Measurements from ENCODE around the gene F13A1. TPM values are rescaled to one million over a fixed set of nuclear protein-coding genes. Genes with fewer than 3 reads are reported as not detected.

Gene F13A1
- total RNA-seq, 3 donors from 2014 or later (not counting 1 experiment from before 2014, with no cell fraction given): 6.6 to 32.5 (median 16.1) TPM

GRCh38 chr6:6217855-6218758 lies 102.4 kb downstream of the F13A1 start:
- Histone ChIP-seq H3K4me1 (ENCODE audit: control insufficient read depth, insufficient read depth, low read length) (no peaks in the 10 kb centered on the region), H3K27ac (ENCODE audit: low read length) (no peak overlapping the region), H3K27me3 (ENCODE audit: control insufficient read depth, insufficient read depth, low read length) (peaks cover 3% of the 10 kb centered on the region), H3K4me3 (ENCODE audit: low read length) (no peak overlapping the region), H3K9me3 (ENCODE audit: control insufficient read depth, insufficient read depth, low read length) (no peaks in the 10 kb centered on the region), H3K36me3 (ENCODE audit: control insufficient read depth, insufficient read depth, low read length) (no peaks in the 10 kb centered on the region)
- Mint-ChIP-seq H3K27ac (no peak overlapping the region), H3K9me3 (no peaks in the 10 kb centered on the region), H3K4me1 (no peaks in the 10 kb centered on the region), H3K27me3 (ENCODE audit: low read depth in 2 of 2) (peaks cover 11 to 12% of the 10 kb centered on the region in 2 donors), H3K4me3 (no peak overlapping the region), H3K36me3 (no peaks in the 10 kb centered on the region)
- WGBS (ENCODE audit: insufficient coverage): 85% methylated on average over 11 of the region's 11 CpGs
- DNase-seq (no peak), ATAC-seq (no peak)
- intact Hi-C loops (cut with micrococcal nuclease): no loop called here
- TF ChIP-seq CTCF (IDR thresholded peaks at IDR 0.05): no peak

GRCh38 chr6:6210994-6211393 lies 109.5 kb downstream of the F13A1 start:
- H3K36me3 Mint-ChIP-seq: peaks cover 12% of the 10 kb centered on the region
- no peaks in the 10 kb centered on the region for H3K4me1 Mint-ChIP-seq
- Histone ChIP-seq H3K4me3 (ENCODE audit: low read length) (no peak overlapping the region), H3K9me3 (ENCODE audit: control insufficient read depth, insufficient read depth, low read length) (no peaks in the 10 kb centered on the region), H3K36me3 (ENCODE audit: control insufficient read depth, insufficient read depth, low read length) (no peaks in the 10 kb centered on the region), H3K27ac (ENCODE audit: low read length) (no peak overlapping the region), H3K27me3 (ENCODE audit: control insufficient read depth, insufficient read depth, low read length) (no peaks in the 10 kb centered on the region), H3K4me1 (ENCODE audit: control insufficient read depth, insufficient read depth, low read length) (no peaks in the 10 kb centered on the region)
- H3K4me3 Mint-ChIP-seq: no peak overlapping the region
- H3K9me3 Mint-ChIP-seq: peaks cover 5 to 6% of the 10 kb centered on the region in 2 donors
- 91% methylated on average over 2 of the region's 2 CpGs for WGBS (ENCODE audit: insufficient coverage)
- H3K27me3 Mint-ChIP-seq (ENCODE audit: low read depth in 2 of 2): peaks cover 3 to 20% of the 10 kb centered on the region in 2 donors
- no peak overlapping the region for H3K27ac Mint-ChIP-seq
- intact Hi-C loops (cut with micrococcal nuclease): no loop called here
- DNase-seq: no peak
- no peak for TF ChIP-seq CTCF (IDR thresholded peaks at IDR 0.05)
- no peak for ATAC-seq

- peaks cover 6% of the 10 kb centered on the region for H3K36me3 Mint-ChIP-seq
- no peak overlapping the region for H3K4me3 Mint-ChIP-seq
- peaks cover 2% of the 10 kb centered on the region in 2 donors for H3K9me3 Mint-ChIP-seq
- peaks cover 23 to 47% of the 10 kb centered on the region in 2 donors for H3K27me3 Mint-ChIP-seq (ENCODE audit: low read depth in 2 of 2)
- intact Hi-C loops (cut with micrococcal nuclease): no loop called here
- no peak for TF ChIP-seq CTCF (IDR thresholded peaks at IDR 0.05)
- no peaks in the 10 kb centered on the region for H3K27me3 ChIP-seq (ENCODE audit: control insufficient read depth, insufficient read depth, low read length)
- no peaks in the 10 kb centered on the region for H3K36me3 ChIP-seq (ENCODE audit: control insufficient read depth, insufficient read depth, low read length)
- 86% methylated on average over 2 of the region's 2 CpGs for WGBS (ENCODE audit: insufficient coverage)
- DNase-seq (no peak), ATAC-seq (no peak)
- H3K27ac ChIP-seq (ENCODE audit: low read length): no peak overlapping the region
- H3K4me1 Mint-ChIP-seq: no peaks in the 10 kb centered on the region
- H3K27ac Mint-ChIP-seq: no peak overlapping the region
- H3K4me3 ChIP-seq (ENCODE audit: low read length): no peak overlapping the region
- H3K4me1 ChIP-seq (ENCODE audit: control insufficient read depth, insufficient read depth, low read length): no peaks in the 10 kb centered on the region
- H3K9me3 ChIP-seq (ENCODE audit: control insufficient read depth, insufficient read depth, low read length): no peaks in the 10 kb centered on the region
Measured at GRCh38 chr6:6202886-6203285, 117.6 kb downstream of the F13A1 start.
